DMS 273 (cell line): ENCODE measurements around the gene TACSTD2.
"Not testable (repeated sequence)": the region's sequence is repeated elsewhere in the genome, so short reads cannot be mapped to it uniquely, and the experiment has no call there.

Experiments used
- DNase-seq: peaks from one replicate; lab custom pipeline; 2025; ENCODE audit not compliant: unreplicated experiment; lab: John Stamatoyannopoulos, UW

The TACSTD2 gene

GRCh38 chr1:58576727-58577653 lies at the start of gene TACSTD2:
TACSTD2 (minus strand) TSS chr1:58577252; CDS start chr1:58577156, 96 bp downstream.
- peak; percentile 54 for DNase-seq

DNA sequence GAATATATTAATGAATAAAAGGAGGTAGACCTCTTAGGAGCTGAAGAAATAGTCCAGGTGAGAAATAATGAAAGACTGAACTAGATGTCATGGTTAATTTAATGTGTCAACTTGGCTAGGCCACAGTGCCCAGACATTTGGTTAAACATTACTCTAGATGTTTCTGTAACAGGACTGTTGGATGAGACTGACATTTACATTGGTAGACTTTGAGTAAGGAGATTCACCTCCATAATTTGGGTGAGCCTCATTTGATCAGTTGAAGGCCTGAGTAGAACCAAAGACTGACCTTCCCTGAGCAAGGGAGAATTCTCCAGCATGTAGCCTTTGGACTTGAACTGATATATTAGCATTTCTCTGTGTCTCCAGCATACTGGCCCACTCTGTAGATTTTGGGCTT lies 49.2 kb upstream of the TACSTD2 start:
- DNase-seq, result no peak

DNA sequence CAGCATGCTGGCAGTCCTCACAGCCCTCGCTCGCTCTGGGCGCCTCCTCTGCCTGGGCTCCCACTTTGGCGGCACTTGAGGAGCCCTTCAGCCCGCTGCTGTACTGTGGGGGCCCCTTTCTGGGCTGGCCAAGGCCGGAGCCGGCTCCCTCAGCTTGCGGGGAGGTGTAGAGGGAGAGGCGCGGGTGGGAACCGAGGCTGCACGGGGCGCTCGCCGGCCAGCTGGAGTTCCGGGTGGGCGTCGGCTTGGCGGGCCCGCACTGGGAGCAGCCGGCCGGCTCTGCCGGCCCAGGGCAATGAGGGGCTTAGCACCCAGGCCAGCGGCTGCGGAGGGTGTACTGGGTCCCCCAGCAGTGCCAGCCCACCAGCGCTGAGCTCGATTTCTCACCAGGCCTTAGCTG lies 46.2 kb upstream of the TACSTD2 start:
- DNase-seq, result not testable (repeated sequence)

GRCh38 chr1:58622571-58622970 lies 45.5 kb upstream of the TACSTD2 start:
- no peak for DNase-seq

DNA sequence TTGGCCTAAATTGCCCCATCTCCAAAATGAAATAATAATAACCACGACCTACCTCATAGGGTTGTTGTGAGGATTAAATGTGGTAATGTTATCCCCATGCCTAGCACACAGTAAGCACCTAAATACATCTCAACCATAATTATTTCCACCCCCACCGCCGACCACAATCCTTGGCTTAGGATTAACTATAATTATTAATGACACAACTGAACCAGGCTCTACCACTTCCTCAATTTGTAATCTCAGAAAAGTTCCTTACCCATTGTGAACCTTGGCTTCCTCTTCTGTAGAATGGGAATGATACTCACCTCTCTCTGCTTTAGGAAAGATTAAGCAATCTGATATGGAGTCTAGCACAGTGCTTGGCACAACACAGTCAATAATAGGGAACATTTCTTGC lies 44.3 kb upstream of the TACSTD2 start:
- no peak for DNase-seq

DNA sequence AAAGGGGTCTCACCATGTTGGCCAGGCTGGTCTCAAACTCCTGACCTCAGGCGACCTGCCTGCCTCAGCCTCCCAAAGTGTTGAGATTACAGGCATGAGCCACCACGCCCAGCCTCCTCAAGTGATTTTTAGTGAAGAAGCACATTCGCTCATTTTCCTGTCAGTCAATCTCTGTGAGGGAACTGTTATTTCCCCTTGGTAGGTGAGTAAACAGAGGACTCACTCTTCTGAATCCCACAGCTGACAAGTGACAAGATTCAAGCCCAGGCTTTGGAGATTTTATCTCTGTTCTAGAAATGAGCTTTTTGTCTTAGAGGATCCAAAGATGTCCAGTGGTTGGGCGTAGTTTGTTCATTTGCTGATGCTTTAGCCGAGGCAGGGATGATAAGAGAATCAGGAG lies 43.9 kb upstream of the TACSTD2 start:
- DNase-seq, result no peak

DNA sequence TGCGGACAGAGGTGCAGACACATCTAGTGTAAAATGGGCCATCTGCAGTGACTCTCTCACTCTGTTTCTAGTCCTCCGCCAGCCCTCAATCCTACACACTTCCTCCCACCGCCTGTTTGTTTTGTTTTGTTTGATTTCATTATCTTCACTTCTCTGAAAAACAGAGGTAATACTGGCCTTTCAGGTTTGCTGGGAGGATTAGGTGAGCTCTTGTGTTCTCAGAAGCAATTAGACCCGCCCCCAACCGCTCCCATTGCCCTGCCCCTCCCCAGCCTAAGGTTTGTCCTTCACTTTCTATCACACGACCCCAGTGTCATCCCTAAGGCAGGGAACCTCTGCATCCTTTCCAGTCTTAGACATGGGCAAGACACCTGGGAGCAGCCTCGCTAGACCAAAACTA lies 43.2 kb upstream of the TACSTD2 start:
- no peak for DNase-seq

- DNase-seq, result no peak
Measured at GRCh38 chr1:58619286-58620054, 42.4 kb upstream of the TACSTD2 start.

- no peak for DNase-seq
Measured at GRCh38 chr1:58618303-58618702, 41.3 kb upstream of the TACSTD2 start.

- no peak for DNase-seq
Measured at GRCh38 chr1:58611861-58612385, 34.9 kb upstream of the TACSTD2 start.

- DNase-seq, result no peak
Measured at GRCh38 chr1:58608945-58609344, 31.9 kb upstream of the TACSTD2 start.

DNA sequence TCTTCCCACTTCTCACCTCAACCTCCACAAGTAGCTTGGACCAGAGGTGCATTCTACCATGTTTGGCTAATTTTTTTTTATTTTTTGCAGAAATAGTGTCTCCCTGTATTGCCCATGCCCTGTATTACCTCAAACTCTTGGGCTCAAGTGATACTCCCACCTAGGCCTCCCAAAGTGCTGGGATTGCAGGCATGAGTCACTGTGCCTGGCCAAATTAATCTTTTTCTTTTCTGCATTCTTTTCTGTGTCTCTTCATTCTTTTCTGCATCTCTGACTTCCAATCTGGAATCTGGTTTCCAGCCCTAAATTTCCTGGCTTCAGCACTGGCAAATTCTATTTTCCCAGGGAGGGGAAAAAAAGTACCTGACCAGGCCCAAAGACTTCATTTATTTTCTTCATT lies 31.2 kb upstream of the TACSTD2 start:
- DNase-seq, result no peak

DNA sequence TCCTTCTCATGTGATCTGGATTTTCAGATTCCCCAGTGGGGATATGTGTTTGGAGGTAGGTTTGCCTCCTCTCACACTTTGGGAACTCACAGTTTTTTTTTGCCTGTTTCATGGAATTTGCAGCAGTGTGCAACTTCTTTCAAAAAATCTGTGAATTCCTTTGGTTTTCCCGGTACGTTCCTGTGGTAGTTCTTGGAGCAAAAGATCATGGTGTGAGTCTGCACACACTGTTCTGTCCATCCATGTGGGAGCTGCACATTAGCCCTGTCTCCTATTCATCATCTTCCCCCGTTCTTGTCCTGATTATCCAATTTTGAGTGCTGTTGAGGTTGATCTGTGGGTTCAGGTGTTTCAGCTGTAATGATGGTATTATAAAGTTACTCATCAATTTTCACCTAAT lies 30.3 kb upstream of the TACSTD2 start:
- no peak for DNase-seq

DNA sequence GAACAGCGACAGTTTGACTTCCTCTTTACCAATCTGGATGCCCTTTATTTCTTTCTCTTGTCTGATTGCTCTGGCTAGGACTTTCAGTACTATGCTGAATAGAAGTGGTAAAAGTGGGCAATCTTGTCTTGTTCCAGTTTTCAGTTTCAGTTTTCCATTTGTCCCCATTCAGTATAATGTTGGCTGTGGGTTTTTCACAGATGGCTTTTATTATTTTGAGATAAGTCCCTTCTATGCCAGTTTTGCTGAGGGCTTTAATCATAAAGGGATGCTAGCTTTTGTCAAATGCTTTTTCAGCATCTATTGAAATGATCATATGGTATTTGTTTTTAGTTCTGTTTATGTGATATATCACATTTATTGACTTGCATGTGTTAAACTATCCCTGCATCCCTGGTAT lies 24.9 kb upstream of the TACSTD2 start:
- DNase-seq, result not testable (repeated sequence)

DNA sequence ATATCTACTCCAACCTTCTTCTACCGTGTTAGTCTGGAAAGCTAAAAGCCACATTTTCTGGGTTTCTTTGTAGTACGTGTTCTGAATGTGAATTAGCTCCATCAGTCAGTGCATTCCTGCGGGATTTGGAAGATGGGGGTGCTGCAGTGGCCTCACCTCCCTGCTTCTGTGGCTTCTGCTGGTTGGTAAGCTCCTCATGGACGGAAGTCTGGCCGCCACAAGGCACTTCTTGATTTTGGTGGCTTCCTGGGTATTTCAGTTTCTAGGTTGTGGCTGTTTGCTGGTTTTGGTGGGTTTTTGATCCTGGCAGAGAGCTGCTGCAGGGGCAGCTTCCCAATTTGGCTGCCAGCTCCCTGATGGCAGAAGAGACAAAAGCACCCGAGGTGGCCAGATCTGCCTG lies 20.9 kb upstream of the TACSTD2 start:
- no peak for DNase-seq

GRCh38 chr1:58597076-58597475 lies 20.0 kb upstream of the TACSTD2 start:
- no peak for DNase-seq

- no peak for DNase-seq
Measured at GRCh38 chr1:58596631-58597052, 19.6 kb upstream of the TACSTD2 start.

DNA sequence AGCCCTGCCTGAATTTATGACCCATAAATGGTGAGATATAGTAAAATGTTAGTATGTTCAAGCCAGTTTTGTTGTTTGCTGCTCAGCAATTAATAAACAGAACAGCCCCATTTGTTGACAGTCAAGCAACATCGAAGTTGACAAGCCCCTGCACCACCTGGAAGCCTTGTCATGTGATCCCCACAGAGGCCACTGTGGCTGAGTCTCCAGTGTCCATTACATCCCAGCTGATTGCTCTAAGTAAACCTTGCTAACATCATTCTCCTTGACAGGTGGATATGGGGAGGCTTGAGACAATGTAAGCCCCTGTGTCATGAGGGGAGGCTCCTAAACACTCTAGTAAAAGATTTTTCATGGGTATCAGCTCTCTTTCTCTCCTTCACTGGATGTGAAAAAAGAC lies 17.5 kb upstream of the TACSTD2 start:
- DNase-seq, result no peak

DNA sequence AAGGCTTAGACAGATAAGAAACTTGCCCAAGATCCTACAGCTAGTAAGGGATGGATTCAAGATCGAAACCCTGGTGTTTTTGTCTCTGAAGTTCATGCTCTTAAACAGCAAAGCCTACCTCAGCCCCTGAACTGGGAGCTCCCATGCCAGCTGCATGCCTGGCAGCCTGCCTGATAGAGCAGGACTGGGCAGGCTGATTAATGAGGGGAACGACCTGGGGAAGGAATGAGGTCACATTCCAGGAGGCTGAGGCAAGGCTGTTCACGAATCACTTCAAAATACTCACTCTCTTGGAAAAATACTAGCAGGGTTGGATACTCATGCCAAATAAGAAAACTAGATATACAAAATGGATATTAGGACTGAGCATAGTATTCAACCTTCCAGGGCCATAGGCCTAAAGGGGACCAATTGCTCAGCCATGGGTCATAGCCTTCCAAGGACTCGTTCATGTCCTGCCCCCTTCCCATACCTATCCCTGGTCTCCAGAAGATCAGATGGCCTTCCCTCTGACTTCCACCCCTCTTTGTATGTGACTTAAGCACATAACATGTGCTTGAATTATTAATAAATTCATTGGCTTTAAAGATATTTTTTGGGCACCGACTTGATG lies 15.6 kb upstream of the TACSTD2 start:
- peak; percentile 93 for DNase-seq

GRCh38 chr1:58591806-58592205 lies 14.8 kb upstream of the TACSTD2 start:
- peak; percentile 63 for DNase-seq

DNA sequence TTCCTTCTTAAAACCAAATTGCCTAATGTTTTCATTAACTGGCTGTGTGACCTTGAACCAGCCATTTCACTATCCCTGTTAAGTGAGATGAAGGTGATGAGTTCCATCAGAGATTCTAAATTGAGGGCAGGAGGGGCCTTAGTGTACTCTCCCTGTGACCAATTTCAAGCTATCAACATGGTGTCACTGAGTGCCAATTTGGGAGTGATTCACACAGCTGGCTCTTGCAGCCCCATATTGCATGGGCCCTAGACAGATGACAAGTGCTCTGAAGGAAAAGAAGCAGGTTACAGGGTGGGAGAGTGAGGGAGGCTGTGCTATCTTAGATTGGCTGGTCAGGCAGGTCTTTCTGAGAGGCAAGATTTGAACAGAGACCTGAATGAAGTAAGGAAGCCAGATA lies 13.0 kb upstream of the TACSTD2 start:
- no peak for DNase-seq
